WERI-Rb-1 (cell line): ENCODE measurements around the gene ATG14.

Experiments used
- DNase-seq: peaks from one replicate; pipeline ENCODE4 v3.0.0-alpha.2; 2020
- H3K27ac ChIP-seq: fragments of 250-450 bp; sonication (Bioruptor Pico); 2 replicates; pipeline ENCODE4 v1.5.1; 2020; ENCODE audit warnings: mild to moderate bottlenecking, moderate library complexity
- H3K27me3 ChIP-seq: fragments of 250-450 bp; sonication (Bioruptor Pico); 2 replicates; pipeline ENCODE4 v1.5.1; 2021; ENCODE audit warnings: mild to moderate bottlenecking, low read depth, moderate library complexity; ENCODE audit not compliant: insufficient read depth, severe bottlenecking
- H3K36me3 ChIP-seq: fragments of 250-450 bp; sonication (Bioruptor Pico); 2 replicates; pipeline ENCODE4 v1.5.1; 2020; ENCODE audit warnings: mild to moderate bottlenecking, moderate library complexity
- H3K4me3 ChIP-seq: 2 replicates; pipeline ENCODE4 v1.5.1; 2011; ENCODE audit warnings: low read depth, mild to moderate bottlenecking, control low read depth, low read length
- H3K9me3 ChIP-seq: fragments of 250-450 bp; sonication (Bioruptor Pico); 2 replicates; pipeline ENCODE4 v1.5.1; 2021; ENCODE audit warnings: mild to moderate bottlenecking, moderate library complexity; ENCODE audit not compliant: severe bottlenecking
- TF ChIP-seq, protein P1 (sequence below): IDR thresholded peaks from 2 replicates; pipeline ENCODE4 v1.5.1; 2011; ENCODE audit warnings: low read depth, mild to moderate bottlenecking, control low read depth, inconsistent platforms, low read length

Gene ATG14

DNA sequence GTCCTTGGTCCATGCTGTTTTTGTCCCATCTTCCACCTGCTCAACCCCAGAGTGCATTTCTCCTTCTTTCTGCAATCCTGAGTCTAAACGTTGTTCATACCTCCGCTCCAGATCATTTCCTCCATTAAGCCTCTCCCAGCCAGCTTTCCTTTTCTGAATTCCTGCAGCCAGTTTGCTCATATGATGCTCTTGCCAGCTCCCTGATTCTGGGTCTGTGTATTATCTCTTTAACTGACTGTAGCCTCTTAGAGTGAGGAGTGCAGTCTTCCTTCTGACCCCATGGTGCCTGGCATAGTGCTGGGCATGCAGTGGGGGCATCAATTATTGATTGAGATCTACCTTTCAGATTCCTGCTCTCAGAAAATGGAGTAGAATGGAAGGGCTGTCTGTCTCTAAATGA lies 40.3 kb upstream of the ATG14 start:
- TF ChIP-seq, protein P1, sequence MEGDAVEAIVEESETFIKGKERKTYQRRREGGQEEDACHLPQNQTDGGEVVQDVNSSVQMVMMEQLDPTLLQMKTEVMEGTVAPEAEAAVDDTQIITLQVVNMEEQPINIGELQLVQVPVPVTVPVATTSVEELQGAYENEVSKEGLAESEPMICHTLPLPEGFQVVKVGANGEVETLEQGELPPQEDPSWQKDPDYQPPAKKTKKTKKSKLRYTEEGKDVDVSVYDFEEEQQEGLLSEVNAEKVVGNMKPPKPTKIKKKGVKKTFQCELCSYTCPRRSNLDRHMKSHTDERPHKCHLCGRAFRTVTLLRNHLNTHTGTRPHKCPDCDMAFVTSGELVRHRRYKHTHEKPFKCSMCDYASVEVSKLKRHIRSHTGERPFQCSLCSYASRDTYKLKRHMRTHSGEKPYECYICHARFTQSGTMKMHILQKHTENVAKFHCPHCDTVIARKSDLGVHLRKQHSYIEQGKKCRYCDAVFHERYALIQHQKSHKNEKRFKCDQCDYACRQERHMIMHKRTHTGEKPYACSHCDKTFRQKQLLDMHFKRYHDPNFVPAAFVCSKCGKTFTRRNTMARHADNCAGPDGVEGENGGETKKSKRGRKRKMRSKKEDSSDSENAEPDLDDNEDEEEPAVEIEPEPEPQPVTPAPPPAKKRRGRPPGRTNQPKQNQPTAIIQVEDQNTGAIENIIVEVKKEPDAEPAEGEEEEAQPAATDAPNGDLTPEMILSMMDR = no peak
- H3K4me3 ChIP-seq = no peak overlapping the region
- no peaks in the 10 kb centered on the region for H3K27me3 ChIP-seq
- DNase-seq = no peak
- H3K27ac ChIP-seq = no peak overlapping the region
- no peaks in the 10 kb centered on the region for H3K36me3 ChIP-seq
- H3K9me3 ChIP-seq = peaks cover 2% of the 10 kb centered on the region

GRCh38 chr14:55451398-55451797 lies 39.8 kb upstream of the ATG14 start:
- no peak overlapping the region for H3K27ac ChIP-seq
- H3K4me3 ChIP-seq = no peak overlapping the region
- TF ChIP-seq, protein P1 = no peak
- H3K36me3 ChIP-seq = no peaks in the 10 kb centered on the region
- no peak for DNase-seq
- H3K27me3 ChIP-seq = no peaks in the 10 kb centered on the region
- H3K9me3 ChIP-seq = no peaks in the 10 kb centered on the region

GRCh38 chr14:55450987-55451386 lies 39.4 kb upstream of the ATG14 start:
- no peak for DNase-seq
- Histone ChIP-seq H3K9me3 (no peaks in the 10 kb centered on the region), H3K36me3 (no peaks in the 10 kb centered on the region), H3K27ac (no peak overlapping the region), H3K27me3 (no peaks in the 10 kb centered on the region), H3K4me3 (no peak overlapping the region)
- TF ChIP-seq, protein P1 = no peak

DNA sequence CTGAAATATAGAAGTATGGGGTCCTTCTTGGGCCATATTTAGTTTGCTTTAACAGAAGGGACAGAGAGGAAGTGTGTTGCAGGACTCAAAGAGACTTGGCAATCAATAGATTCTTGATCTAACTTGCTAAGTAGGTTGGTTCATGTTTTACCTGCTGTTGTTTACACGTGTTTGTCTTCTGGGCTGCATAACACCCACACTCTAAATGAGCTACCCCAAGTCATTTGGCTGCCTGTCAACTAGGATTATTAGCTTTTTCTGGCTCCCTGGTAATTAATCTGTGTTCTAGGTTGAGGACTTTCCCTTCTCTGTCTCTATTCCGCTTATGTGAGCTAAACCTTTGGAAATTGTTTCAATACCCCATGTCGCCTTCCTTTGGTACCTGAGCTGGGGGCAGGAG lies 38.9 kb upstream of the ATG14 start:
- TF ChIP-seq, protein P1 = no peak
- Histone ChIP-seq H3K27ac (no peak overlapping the region), H3K9me3 (no peaks in the 10 kb centered on the region), H3K4me3 (no peak overlapping the region), H3K27me3 (no peaks in the 10 kb centered on the region), H3K36me3 (no peaks in the 10 kb centered on the region)
- no peak for DNase-seq

GRCh38 chr14:55450124-55450523 lies 38.5 kb upstream of the ATG14 start:
- no peak for DNase-seq
- H3K9me3 ChIP-seq = no peaks in the 10 kb centered on the region
- H3K27ac ChIP-seq = no peak overlapping the region
- H3K36me3 ChIP-seq = no peaks in the 10 kb centered on the region
- no peak overlapping the region for H3K4me3 ChIP-seq
- H3K27me3 ChIP-seq = no peaks in the 10 kb centered on the region
- TF ChIP-seq, protein P1 = no peak

DNA sequence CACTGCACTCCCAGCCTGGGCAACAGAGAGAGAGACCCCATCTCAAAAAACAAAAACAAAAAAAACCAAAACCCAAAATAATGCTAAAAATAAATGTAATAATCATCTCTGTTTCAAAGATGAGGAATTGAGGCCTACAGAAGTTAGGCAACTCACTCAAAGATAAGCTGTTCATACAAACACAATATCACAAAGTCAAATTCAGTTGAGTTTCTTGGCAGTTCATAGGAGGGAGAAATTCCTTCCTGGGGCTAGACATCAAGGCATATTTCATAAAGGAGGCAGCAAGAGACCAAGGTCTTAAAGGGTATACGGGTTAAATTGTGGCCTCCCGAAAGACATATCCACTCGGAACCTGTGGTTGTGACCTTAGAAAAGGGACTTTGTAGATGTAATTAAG lies 37.5 kb upstream of the ATG14 start:
- H3K27ac ChIP-seq = no peak overlapping the region
- no peaks in the 10 kb centered on the region for H3K27me3 ChIP-seq
- H3K36me3 ChIP-seq = no peaks in the 10 kb centered on the region
- TF ChIP-seq, protein P1 = no peak
- no peak overlapping the region for H3K4me3 ChIP-seq
- H3K9me3 ChIP-seq = no peaks in the 10 kb centered on the region
- DNase-seq = no peak
